Keratinocyte (primary cell): ENCODE data around the gene LRRTM2. TPM values are rescaled to one million over a fixed set of nuclear protein-coding genes. Genes with fewer than 3 reads are reported as not detected.
"Not testable (repeated sequence)": the region's sequence is repeated elsewhere in the genome, so short reads cannot be mapped to it uniquely, and the experiment has no call there.

Experiments
- DNase-seq: peaks from one replicate; pipeline ENCODE4 v3.0.0-alpha.2; 2011; ENCODE audit warnings: low read depth, missing footprints, low spot score
- FAIRE-seq: peaks from 2 replicates; lab custom pipeline; 2011; peaks lifted over from hg19 to GRCh38; lab: Jason Lieb, UNC
- H2AFZ ChIP-seq: 2 replicates; pipeline ENCODE4 v1.6.0; 2012; ENCODE audit warnings: low read length, control low read depth, inconsistent platforms; ENCODE audit not compliant: control insufficient read depth
- H3K27ac ChIP-seq: 2 replicates; pipeline ENCODE4 v1.5.1; 2011; ENCODE audit warnings: low read length; ENCODE audit not compliant: control insufficient read depth, insufficient read depth
- H3K27me3 ChIP-seq: 3 replicates; pipeline ENCODE4 v1.6.0; 2011; ENCODE audit warnings: low read length; ENCODE audit not compliant: control insufficient read depth, insufficient read depth; ENCODE audit errors: extremely low read depth
- H3K36me3 ChIP-seq, 2 experiments: 2 replicates in 1 of 2; 3 replicates in 1 of 2; pipeline ENCODE4 v1.5.1; 2011; ENCODE audit warnings: low read length in 2 of 2, mild to moderate bottlenecking in 1 of 2; ENCODE audit not compliant: control insufficient read depth in 2 of 2, insufficient read depth in 2 of 2; ENCODE audit errors: extremely low read depth in 1 of 2
- H3K4me1 ChIP-seq: 3 replicates; pipeline ENCODE4 v1.5.1; 2011; ENCODE audit warnings: low read length; ENCODE audit not compliant: control insufficient read depth, insufficient read depth; ENCODE audit errors: extremely low read depth
- H3K4me2 ChIP-seq: 3 replicates; pipeline ENCODE4 v1.6.0; 2011; ENCODE audit warnings: low read depth, low read length; ENCODE audit not compliant: control insufficient read depth, insufficient read depth; ENCODE audit errors: extremely low read depth
- H3K4me3 ChIP-seq, 3 experiments: fragments of 200-600 bp in 1 of 3; sonication (generic) in 1 of 3; 2 replicates in 2 of 3; 3 replicates in 1 of 3; pipeline ENCODE4 v1.5.1; 2011 to 2016; ENCODE audit warnings: low read length in 3 of 3, mild to moderate bottlenecking in 3 of 3, control low read depth in 2 of 3, inconsistent platforms in 1 of 3, low read depth in 1 of 3, mixed read lengths in 1 of 3, mixed run types in 1 of 3, moderate library complexity in 1 of 3; ENCODE audit not compliant: control insufficient read depth in 2 of 3, insufficient read depth in 2 of 3; ENCODE audit errors: extremely low read depth in 1 of 3
- H3K79me2 ChIP-seq: 2 replicates; pipeline ENCODE4 v1.6.0; 2012; ENCODE audit warnings: low read length; ENCODE audit not compliant: control insufficient read depth, insufficient read depth
- H3K9ac ChIP-seq: 3 replicates; pipeline ENCODE4 v1.6.0; 2011; ENCODE audit warnings: low read length; ENCODE audit not compliant: control insufficient read depth, insufficient read depth; ENCODE audit errors: extremely low read depth
- H3K9me1 ChIP-seq: 3 replicates; pipeline ENCODE4 v1.6.0; 2011; ENCODE audit warnings: low read length; ENCODE audit not compliant: control insufficient read depth, insufficient read depth; ENCODE audit errors: extremely low read depth
- H3K9me3 ChIP-seq: 2 replicates; pipeline ENCODE4 v1.5.1; 2012; ENCODE audit warnings: low read depth, low read length; ENCODE audit not compliant: control insufficient read depth
- H4K20me1 ChIP-seq: 3 replicates; pipeline ENCODE4 v1.6.0; 2011; ENCODE audit warnings: low read length; ENCODE audit not compliant: control insufficient read depth, insufficient read depth; ENCODE audit errors: extremely low read depth
- CTCF ChIP-seq, 3 experiments: IDR thresholded peaks in 1 of 3; conservative IDR thresholded peaks in 1 of 3; optimal IDR thresholded peaks in 1 of 3; 2 replicates in 2 of 3; 3 replicates in 1 of 3; pipeline versions ENCODE3 to v1.5.1; 2011; ENCODE audit warnings: low read length in 3 of 3, mild to moderate bottlenecking in 3 of 3, moderate library complexity in 2 of 3, control low read depth in 1 of 3, inconsistent platforms in 1 of 3; ENCODE audit not compliant: insufficient read depth in 2 of 3; ENCODE audit errors: extremely low read depth in 1 of 3
- EZH2 ChIP-seq: IDR thresholded peaks from one replicate; pipeline ENCODE4 v1.6.1; 2012; ENCODE audit warnings: inconsistent platforms, mild to moderate bottlenecking, low read length, moderate library complexity
- dilution Hi-C: fragments of 300-500 bp; cut with MboI; formaldehyde crosslinking; loops from one replicate; pipeline ENCODE4 v1.7.0; 2020; ENCODE audit warnings: low sequenced_read_pairs; ENCODE audit not compliant: extremely low pct_ligation_motif_present
- polyA plus RNA-seq, 5 experiments: library from polyadenylated mRNA; depleted of rRNA in 3 of 5; stranded (reverse) in 3 of 5; stranded (forward) in 1 of 5; unstranded in 1 of 5; fragments of >200 nt; gene quantifications; 1 replicate in 1 of 5; 2 replicates in 3 of 5; 3 replicates in 1 of 5; pipeline versions ENCODE4 v1.2.1 to v1.2.3, GENCODE V29; 2011 to 2012; ENCODE audit warnings: missing spikeins in 2 of 5, low read depth in 1 of 5, low replicate concordance in 1 of 5

LRRTM2 gene
- polyA plus RNA-seq, 1 donor (not counting 4 experiments of a cell fraction or from before 2014, with no cell fraction given) = not detected

DNA sequence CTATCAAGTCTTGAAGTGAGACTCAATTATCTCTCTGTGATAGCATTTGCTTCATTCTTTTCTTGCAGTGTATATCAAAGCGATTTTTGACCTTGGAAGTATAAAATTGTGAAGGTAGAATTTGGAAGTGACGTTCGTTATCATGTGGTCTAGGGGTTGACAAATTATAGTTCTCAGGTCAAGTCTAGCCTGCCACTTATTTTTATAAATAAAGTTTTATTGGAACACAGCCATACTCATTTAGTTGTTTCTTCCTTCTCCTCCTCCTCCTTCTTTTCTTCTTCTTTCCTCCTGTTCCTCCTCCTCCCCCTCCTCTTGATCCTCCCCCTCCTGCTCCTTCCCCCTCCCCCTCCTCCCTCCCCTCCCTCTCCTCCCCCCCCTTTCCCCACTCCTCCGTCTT is 38.0 kb downstream of the LRRTM2 start:
- no peak for FAIRE-seq
- peaks cover 1 to 3% of the 10 kb centered on the region in 2 experiments for H3K36me3 ChIP-seq
- peaks cover 85% of the 10 kb centered on the region for H3K79me2 ChIP-seq
- H4K20me1 ChIP-seq = peaks cover 2% of the 10 kb centered on the region
- H3K9ac ChIP-seq = no peak overlapping the region
- no peaks in the 10 kb centered on the region for H3K9me1 ChIP-seq
- H3K27ac ChIP-seq = no peak overlapping the region
- H3K9me3 ChIP-seq = no peaks in the 10 kb centered on the region
- no peaks in the 10 kb centered on the region for H3K4me1 ChIP-seq
- DNase-seq = no peak
- dilution Hi-C loops = no loop called here
- H3K27me3 ChIP-seq = no peaks in the 10 kb centered on the region
- no peak overlapping the region for H2AFZ ChIP-seq
- H3K4me2 ChIP-seq = no peak overlapping the region
- no peak for TF ChIP-seq CTCF (optimal IDR thresholded peaks at IDR 0.05 in 1 of 3, IDR thresholded peaks at IDR 0.05 in 1 of 3, conservative IDR thresholded peaks at IDR 0.05 in 1 of 3; ENCODE audit: extremely low read depth in 1 of 3, insufficient read depth in 2 of 3, low read length in 3 of 3)
- TF ChIP-seq EZH2 = no peak
- H3K4me3 ChIP-seq = no peak overlapping the region

GRCh38 chr5:138834853-138835252 is 40.3 kb downstream of the LRRTM2 start:
- H3K9me3 ChIP-seq, H3K27me3 ChIP-seq, H3K27ac ChIP-seq, H2AFZ ChIP-seq, H3K9me1 ChIP-seq, DNase-seq, H3K4me3 ChIP-seq, H3K4me2 ChIP-seq, H4K20me1 ChIP-seq, FAIRE-seq, dilution Hi-C loops, H3K9ac ChIP-seq, H3K4me1 ChIP-seq: not testable (repeated sequence)
- Histone ChIP-seq H3K36me3 (peaks cover 8 to 13% of the 10 kb centered on the region in 2 experiments), H3K79me2 (peaks cover 86% of the 10 kb centered on the region)
